ENCODE results near the gene NCAM2.
A peak's percentile ranks its signal among the peaks of the same experiment; 100 is the strongest.

Gene NCAM2

GRCh38 chr21:21029164-21029563 lies 31.0 kb downstream of the NCAM2 start:
- Histone ChIP-seq H3K4me3 (ENCODE audit: low read length) (no peak overlapping the region), H3K9me3 (ENCODE audit: control insufficient read depth, low read length) (no peaks in the 10 kb centered on the region), H3K36me3 (ENCODE audit: control insufficient read depth, insufficient read depth, low read length, severe bottlenecking) (no peaks in the 10 kb centered on the region), H3K9ac (ENCODE audit: low read length) (no peak overlapping the region), H3K4me1 (ENCODE audit: control insufficient read depth, insufficient read depth, low read length) (peaks cover 9% of the 10 kb centered on the region), H3K27me3 (replicated peaks; ENCODE audit: control insufficient read depth, insufficient read depth, low read length) (no peaks in the 10 kb centered on the region)
- peak; percentile 6 for DNase-seq (ENCODE audit: low read depth)

GRCh38 chr21:21030311-21030710 lies 32.1 kb downstream of the NCAM2 start:
- Histone ChIP-seq H3K27me3 (replicated peaks; ENCODE audit: control insufficient read depth, insufficient read depth, low read length) (no peaks in the 10 kb centered on the region), H3K4me1 (ENCODE audit: control insufficient read depth, insufficient read depth, low read length) (peaks cover 9% of the 10 kb centered on the region), H3K9me3 (ENCODE audit: control insufficient read depth, low read length) (no peaks in the 10 kb centered on the region), H3K9ac (ENCODE audit: low read length) (no peak overlapping the region), H3K4me3 (ENCODE audit: low read length) (no peak overlapping the region), H3K36me3 (ENCODE audit: control insufficient read depth, insufficient read depth, low read length, severe bottlenecking) (no peaks in the 10 kb centered on the region)
- no peak for DNase-seq (ENCODE audit: low read depth)

DNA sequence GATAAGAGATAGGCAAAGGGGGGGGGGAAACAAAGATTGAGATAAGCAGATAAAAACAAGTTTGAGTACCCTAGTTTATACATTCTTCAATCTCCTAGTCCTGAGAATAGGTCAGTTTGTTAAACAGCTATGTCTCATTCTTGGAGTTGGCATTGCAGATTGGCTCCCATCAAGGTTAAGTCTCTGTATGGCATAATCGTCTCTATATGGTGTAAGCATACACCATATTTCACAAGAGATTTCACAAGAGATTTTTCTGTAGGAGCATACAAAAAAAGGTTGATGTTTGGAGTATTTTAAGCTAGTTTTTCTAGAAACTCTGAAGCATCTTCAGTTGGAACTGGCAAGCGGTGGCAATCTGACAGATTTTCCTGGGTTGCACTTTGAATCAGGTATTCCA lies 35.8 kb downstream of the NCAM2 start:
- Histone ChIP-seq H3K36me3 (ENCODE audit: control insufficient read depth, insufficient read depth, low read length, severe bottlenecking) (no peaks in the 10 kb centered on the region), H3K9ac (ENCODE audit: low read length) (no peak overlapping the region), H3K4me1 (ENCODE audit: control insufficient read depth, insufficient read depth, low read length) (no peaks in the 10 kb centered on the region), H3K4me3 (ENCODE audit: low read length) (no peak overlapping the region), H3K27me3 (replicated peaks; ENCODE audit: control insufficient read depth, insufficient read depth, low read length) (no peaks in the 10 kb centered on the region), H3K9me3 (ENCODE audit: control insufficient read depth, low read length) (no peaks in the 10 kb centered on the region)
- peak; percentile 59 for DNase-seq (ENCODE audit: low read depth)

DNA sequence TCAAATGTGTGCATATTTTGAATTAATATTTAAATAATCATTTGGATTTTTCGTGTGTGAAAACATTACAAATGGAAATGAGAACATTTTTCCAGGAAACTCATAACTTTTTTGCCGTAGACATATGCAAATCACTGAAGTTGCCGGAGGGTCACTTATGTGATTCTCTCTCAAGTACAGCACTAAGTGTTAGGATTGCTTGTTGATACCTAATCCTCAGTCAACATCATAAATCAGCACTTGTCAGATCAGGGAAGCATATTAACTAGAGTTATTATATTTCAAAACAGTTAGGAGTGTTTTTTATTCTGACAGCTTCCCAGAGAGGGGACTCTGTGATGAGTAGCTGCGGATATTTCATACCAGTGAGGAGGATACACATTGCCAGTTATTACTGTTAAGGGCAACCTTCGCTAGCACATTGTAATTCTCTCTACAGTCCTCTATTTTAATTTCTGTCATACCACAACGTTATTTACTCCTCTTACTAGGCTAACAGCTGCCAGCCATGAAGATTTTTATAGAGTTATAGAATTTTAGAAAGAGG lies 41.5 kb downstream of the NCAM2 start:
- Histone ChIP-seq H3K4me1 (ENCODE audit: control insufficient read depth, insufficient read depth, low read length) (no peaks in the 10 kb centered on the region), H3K27me3 (replicated peaks; ENCODE audit: control insufficient read depth, insufficient read depth, low read length) (no peaks in the 10 kb centered on the region), H3K4me3 (ENCODE audit: low read length) (no peak overlapping the region), H3K9ac (ENCODE audit: low read length) (no peak overlapping the region), H3K36me3 (ENCODE audit: control insufficient read depth, insufficient read depth, low read length, severe bottlenecking) (no peaks in the 10 kb centered on the region), H3K9me3 (ENCODE audit: control insufficient read depth, low read length) (no peaks in the 10 kb centered on the region)
- DNase-seq (ENCODE audit: low read depth): no peak

DNA sequence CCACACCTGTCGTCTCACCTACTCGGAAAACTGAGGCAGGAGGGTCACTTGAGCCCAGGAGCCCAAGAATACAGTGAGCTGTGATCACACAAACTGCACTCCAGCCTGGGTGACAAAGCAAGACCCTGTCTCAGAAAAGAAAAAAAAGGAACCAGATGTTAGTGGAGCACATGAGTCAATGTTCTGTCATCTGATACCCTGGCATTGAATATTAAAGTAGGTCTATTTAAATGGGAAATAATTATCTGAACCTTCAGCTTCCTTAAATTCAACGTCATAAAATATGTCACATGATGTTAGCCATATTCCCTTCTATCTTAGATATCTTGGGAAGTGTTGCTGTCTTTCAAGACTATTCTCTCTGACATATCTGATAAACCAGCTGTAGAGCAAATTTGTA lies 47.3 kb downstream of the NCAM2 start:
- Histone ChIP-seq H3K9ac (ENCODE audit: low read length) (no peak overlapping the region), H3K27me3 (replicated peaks; ENCODE audit: control insufficient read depth, insufficient read depth, low read length) (no peaks in the 10 kb centered on the region), H3K4me1 (ENCODE audit: control insufficient read depth, insufficient read depth, low read length) (peaks cover 8% of the 10 kb centered on the region), H3K9me3 (ENCODE audit: control insufficient read depth, low read length) (no peaks in the 10 kb centered on the region), H3K4me3 (ENCODE audit: low read length) (no peak overlapping the region), H3K36me3 (ENCODE audit: control insufficient read depth, insufficient read depth, low read length, severe bottlenecking) (no peaks in the 10 kb centered on the region)
- DNase-seq (ENCODE audit: low read depth): no peak

DNA sequence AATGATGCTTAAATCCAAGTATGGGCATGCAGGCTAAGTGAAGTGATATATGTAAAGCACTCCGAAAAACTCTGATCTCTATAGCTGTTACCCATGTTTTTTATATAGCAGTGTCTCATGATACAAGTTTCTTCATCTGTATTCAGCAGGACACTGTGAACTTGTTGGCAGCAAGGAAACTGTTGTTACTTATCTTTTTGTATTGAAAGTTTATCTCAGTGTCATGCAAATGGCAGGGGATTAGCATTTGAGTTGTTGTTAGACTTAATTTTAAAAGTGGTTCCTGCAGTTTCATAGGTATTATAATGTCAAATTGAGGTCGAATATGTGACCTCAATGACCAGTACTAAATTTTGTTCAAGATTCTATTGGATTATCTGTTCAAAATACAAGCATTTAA lies 47.9 kb downstream of the NCAM2 start:
- Histone ChIP-seq H3K4me3 (ENCODE audit: low read length) (no peak overlapping the region), H3K9me3 (ENCODE audit: control insufficient read depth, low read length) (no peaks in the 10 kb centered on the region), H3K4me1 (ENCODE audit: control insufficient read depth, insufficient read depth, low read length) (peaks cover 8% of the 10 kb centered on the region), H3K9ac (ENCODE audit: low read length) (no peak overlapping the region), H3K27me3 (replicated peaks; ENCODE audit: control insufficient read depth, insufficient read depth, low read length) (no peaks in the 10 kb centered on the region), H3K36me3 (ENCODE audit: control insufficient read depth, insufficient read depth, low read length, severe bottlenecking) (no peaks in the 10 kb centered on the region)
- DNase-seq (ENCODE audit: low read depth): no peak

GRCh38 chr21:21051109-21052055 lies 53.2 kb downstream of the NCAM2 start:
- no peaks in the 10 kb centered on the region for H3K27me3 ChIP-seq (replicated peaks; ENCODE audit: control insufficient read depth, insufficient read depth, low read length)
- H3K4me3 ChIP-seq (ENCODE audit: low read length): no peak overlapping the region
- H3K9me3 ChIP-seq (ENCODE audit: control insufficient read depth, low read length): no peaks in the 10 kb centered on the region
- H3K9ac ChIP-seq (ENCODE audit: low read length): no peak overlapping the region
- H3K4me1 ChIP-seq (ENCODE audit: control insufficient read depth, insufficient read depth, low read length): no peaks in the 10 kb centered on the region
- DNase-seq (ENCODE audit: low read depth): no peak
- no peaks in the 10 kb centered on the region for H3K36me3 ChIP-seq (ENCODE audit: control insufficient read depth, insufficient read depth, low read length, severe bottlenecking)

DNA sequence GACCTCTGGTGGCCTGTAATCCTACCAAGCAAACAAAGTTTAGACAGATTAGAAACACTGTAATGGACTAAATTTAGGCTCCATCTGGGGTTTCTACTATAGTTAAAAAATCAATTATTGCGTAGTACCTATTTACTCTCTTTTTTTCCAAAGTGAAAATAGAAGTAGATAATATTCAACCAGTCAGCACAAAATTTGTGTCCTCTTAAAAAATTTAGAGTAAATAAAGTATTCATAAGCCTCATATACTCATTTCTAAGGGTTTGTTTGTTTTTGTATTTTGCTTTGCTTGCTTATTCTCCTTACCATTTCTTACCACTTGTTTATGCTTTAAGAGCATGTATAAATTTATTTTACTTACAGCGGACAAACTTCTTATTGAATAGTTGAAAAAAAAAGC lies 54.5 kb downstream of the NCAM2 start:
- H3K9me3 ChIP-seq (ENCODE audit: control insufficient read depth, low read length): no peaks in the 10 kb centered on the region
- no peaks in the 10 kb centered on the region for H3K4me1 ChIP-seq (ENCODE audit: control insufficient read depth, insufficient read depth, low read length)
- H3K36me3 ChIP-seq (ENCODE audit: control insufficient read depth, insufficient read depth, low read length, severe bottlenecking): no peaks in the 10 kb centered on the region
- DNase-seq (ENCODE audit: low read depth): no peak
- H3K9ac ChIP-seq (ENCODE audit: low read length): no peak overlapping the region
- H3K4me3 ChIP-seq (ENCODE audit: low read length): no peak overlapping the region
- no peaks in the 10 kb centered on the region for H3K27me3 ChIP-seq (replicated peaks; ENCODE audit: control insufficient read depth, insufficient read depth, low read length)

DNA sequence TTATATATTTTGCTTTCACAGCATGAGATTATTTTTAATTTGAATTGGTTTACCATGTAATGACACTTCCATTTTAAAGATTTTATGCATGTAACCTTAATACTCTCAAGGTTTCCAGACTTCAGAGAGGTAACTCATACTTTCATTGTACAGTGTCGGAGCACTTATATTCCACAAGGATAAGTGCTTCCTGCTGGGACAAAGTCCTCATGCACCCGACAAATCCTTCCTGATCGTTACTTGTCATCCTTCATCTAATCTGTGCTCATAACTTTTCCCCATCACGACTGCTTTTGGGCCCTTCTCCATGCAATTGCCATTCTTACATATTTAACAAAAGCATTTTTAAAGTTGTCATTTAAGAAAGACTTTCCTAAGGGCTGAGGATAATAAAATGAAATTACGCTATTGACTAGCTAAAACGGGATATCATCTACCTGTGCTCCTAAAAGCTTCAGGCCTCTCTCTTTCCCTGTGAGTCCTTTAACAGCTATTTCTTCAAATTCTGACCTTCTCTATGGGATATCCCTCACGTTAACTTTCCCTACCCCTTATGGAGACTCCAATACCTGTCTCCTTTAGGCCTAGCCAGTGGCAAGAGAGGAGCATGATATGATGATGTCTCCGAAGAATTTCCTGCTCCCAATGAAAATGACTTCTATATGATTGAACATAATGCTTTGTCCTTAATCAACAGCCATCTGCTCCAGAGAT lies 59.3 kb downstream of the NCAM2 start:
- no peak overlapping the region for H3K9ac ChIP-seq (ENCODE audit: low read length)
- H3K36me3 ChIP-seq (ENCODE audit: control insufficient read depth, insufficient read depth, low read length, severe bottlenecking): no peaks in the 10 kb centered on the region
- no peaks in the 10 kb centered on the region for H3K9me3 ChIP-seq (ENCODE audit: control insufficient read depth, low read length)
- no peaks in the 10 kb centered on the region for H3K27me3 ChIP-seq (replicated peaks; ENCODE audit: control insufficient read depth, insufficient read depth, low read length)
- no peaks in the 10 kb centered on the region for H3K4me1 ChIP-seq (ENCODE audit: control insufficient read depth, insufficient read depth, low read length)
- no peak overlapping the region for H3K4me3 ChIP-seq (ENCODE audit: low read length)
- DNase-seq (ENCODE audit: low read depth): no peak

- peaks cover 6% of the 10 kb centered on the region for H3K4me1 ChIP-seq (ENCODE audit: control insufficient read depth, insufficient read depth, low read length)
Measured at GRCh38 chr21:21063828-21064227, 65.6 kb downstream of the NCAM2 start.

DNA sequence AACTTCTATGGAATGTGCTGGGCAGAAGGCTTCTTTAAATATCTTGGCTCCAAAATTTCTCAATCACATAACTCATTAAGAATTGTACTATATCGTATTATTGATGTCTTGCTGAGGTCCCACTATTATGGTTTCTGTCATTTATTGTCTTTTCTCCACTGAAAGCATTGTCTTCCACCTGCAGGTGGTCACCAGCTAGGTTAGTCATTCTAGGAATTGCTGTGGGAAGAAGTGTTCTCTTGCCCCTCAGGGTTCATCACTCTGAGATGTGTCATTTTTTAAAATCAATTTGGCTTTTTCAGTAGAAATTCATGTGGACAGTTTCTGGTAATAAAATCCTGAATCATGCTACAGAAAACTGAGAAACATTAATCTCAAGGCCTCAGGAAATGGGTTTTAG lies 66.1 kb downstream of the NCAM2 start:
- Histone ChIP-seq H3K9ac (ENCODE audit: low read length) (no peak overlapping the region), H3K4me1 (ENCODE audit: control insufficient read depth, insufficient read depth, low read length) (peaks cover 6% of the 10 kb centered on the region), H3K9me3 (ENCODE audit: control insufficient read depth, low read length) (no peaks in the 10 kb centered on the region), H3K4me3 (ENCODE audit: low read length) (no peak overlapping the region), H3K27me3 (replicated peaks; ENCODE audit: control insufficient read depth, insufficient read depth, low read length) (no peaks in the 10 kb centered on the region), H3K36me3 (ENCODE audit: control insufficient read depth, insufficient read depth, low read length, severe bottlenecking) (no peaks in the 10 kb centered on the region)
- peak; percentile 42 for DNase-seq (ENCODE audit: low read depth)

More at GRCh38 chr21:21063828-21064227, 65.6 kb downstream of the NCAM2 start:
- Histone ChIP-seq H3K9me3 (ENCODE audit: control insufficient read depth, low read length) (no peaks in the 10 kb centered on the region), H3K9ac (ENCODE audit: low read length) (no peak overlapping the region), H3K4me3 (ENCODE audit: low read length) (no peak overlapping the region), H3K36me3 (ENCODE audit: control insufficient read depth, insufficient read depth, low read length, severe bottlenecking) (no peaks in the 10 kb centered on the region), H3K27me3 (replicated peaks; ENCODE audit: control insufficient read depth, insufficient read depth, low read length) (no peaks in the 10 kb centered on the region)
- no peak for DNase-seq (ENCODE audit: low read depth)
